Measurements from ENCODE around the gene CRELD2.

DNA sequence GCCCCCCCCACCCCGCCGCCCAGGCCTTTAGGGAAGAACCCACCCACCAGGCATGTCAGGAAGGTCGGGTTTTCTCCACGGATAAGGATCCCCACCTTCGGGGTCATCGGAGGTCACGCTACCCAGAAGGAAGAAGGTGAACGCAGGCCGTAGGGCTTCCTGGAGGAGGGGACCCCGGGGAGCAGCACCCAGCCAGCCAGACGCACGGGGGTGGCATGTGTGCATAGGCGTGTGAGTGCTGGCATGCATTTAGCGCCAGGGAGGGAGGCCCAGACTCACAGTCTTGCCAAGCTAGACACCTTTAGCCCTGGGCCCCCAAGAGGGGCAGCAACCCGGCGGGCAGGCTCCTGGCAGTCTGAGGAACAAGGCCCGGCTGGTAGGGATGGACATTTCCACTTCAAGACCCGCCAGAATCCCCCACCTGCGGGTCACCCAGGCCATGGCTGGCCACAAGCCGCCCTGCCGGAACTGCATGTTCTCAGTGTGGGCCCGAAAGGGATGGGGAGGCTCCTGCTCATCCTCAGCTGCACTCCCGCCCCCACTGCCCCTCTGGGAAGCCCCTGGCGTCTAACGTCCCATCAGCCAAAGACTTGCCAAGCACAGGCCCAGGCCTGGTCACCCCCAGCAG lies 25.5 kb downstream of the CRELD2 start:
- TF ChIP-seq EP300 (IDR thresholded peaks at IDR 0.05) = no peak
- TF ChIP-seq, protein P1, sequence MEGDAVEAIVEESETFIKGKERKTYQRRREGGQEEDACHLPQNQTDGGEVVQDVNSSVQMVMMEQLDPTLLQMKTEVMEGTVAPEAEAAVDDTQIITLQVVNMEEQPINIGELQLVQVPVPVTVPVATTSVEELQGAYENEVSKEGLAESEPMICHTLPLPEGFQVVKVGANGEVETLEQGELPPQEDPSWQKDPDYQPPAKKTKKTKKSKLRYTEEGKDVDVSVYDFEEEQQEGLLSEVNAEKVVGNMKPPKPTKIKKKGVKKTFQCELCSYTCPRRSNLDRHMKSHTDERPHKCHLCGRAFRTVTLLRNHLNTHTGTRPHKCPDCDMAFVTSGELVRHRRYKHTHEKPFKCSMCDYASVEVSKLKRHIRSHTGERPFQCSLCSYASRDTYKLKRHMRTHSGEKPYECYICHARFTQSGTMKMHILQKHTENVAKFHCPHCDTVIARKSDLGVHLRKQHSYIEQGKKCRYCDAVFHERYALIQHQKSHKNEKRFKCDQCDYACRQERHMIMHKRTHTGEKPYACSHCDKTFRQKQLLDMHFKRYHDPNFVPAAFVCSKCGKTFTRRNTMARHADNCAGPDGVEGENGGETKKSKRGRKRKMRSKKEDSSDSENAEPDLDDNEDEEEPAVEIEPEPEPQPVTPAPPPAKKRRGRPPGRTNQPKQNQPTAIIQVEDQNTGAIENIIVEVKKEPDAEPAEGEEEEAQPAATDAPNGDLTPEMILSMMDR (IDR thresholded peaks at IDR 0.05) = no peak

Data from suprapubic skin (tissue), 3 donors.